Measurements from ENCODE around the gene LONRF2.

Gene LONRF2

DNA sequence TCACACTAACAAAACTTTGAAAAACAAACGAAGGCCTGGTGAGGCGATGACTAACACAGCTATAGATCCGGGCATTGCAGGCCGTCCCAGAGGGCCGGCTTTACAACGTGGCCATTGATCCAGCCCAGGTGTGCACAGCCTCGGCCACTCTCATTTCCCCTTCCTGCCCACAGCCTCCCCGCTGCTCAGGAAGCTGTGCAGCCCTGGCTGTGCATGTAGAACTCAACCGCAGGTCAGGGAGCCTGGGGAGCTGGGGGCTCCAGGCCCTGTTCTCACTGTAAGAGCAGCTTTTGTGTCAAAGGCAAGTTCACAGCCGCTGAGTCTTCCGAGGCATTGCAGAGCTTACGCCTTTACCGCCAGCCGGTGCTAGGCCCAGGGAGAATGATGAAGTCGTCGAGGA is 87.2 kb downstream of the LONRF2 start:
- Histone ChIP-seq H3K79me2 (ENCODE audit: control insufficient read depth, low read length) (no peaks in the 10 kb centered on the region), H3K9me3 (ENCODE audit: control insufficient read depth, insufficient read depth, low read length) (no peaks in the 10 kb centered on the region), H3K27ac (ENCODE audit: low read depth, low read length) (peak overlapping the region; percentile 79), H4K20me1 (ENCODE audit: control insufficient read depth, insufficient read depth, low read depth, low read length) (no peaks in the 10 kb centered on the region), H3K4me3 (ENCODE audit: low read length) (peak overlapping the region; percentile 50), H3K36me3 (ENCODE audit: control insufficient read depth, low read length) (no peaks in the 10 kb centered on the region), H3K9me2 (replicated peaks; ENCODE audit: control insufficient read depth, low read length) (no peaks in the 10 kb centered on the region), H3F3A (ENCODE audit: control insufficient read depth, insufficient read depth) (peaks cover 7% of the 10 kb centered on the region; the same call in 1 of the 2 replicates), H3K4me1 (ENCODE audit: control insufficient read depth, low read length) (peaks cover 58% of the 10 kb centered on the region), H3K4me2 (ENCODE audit: low read length) (peak overlapping the region; percentile 69), H3K27me3 (ENCODE audit: control insufficient read depth, low read length) (no peaks in the 10 kb centered on the region)
- TF ChIP-seq, protein P1, sequence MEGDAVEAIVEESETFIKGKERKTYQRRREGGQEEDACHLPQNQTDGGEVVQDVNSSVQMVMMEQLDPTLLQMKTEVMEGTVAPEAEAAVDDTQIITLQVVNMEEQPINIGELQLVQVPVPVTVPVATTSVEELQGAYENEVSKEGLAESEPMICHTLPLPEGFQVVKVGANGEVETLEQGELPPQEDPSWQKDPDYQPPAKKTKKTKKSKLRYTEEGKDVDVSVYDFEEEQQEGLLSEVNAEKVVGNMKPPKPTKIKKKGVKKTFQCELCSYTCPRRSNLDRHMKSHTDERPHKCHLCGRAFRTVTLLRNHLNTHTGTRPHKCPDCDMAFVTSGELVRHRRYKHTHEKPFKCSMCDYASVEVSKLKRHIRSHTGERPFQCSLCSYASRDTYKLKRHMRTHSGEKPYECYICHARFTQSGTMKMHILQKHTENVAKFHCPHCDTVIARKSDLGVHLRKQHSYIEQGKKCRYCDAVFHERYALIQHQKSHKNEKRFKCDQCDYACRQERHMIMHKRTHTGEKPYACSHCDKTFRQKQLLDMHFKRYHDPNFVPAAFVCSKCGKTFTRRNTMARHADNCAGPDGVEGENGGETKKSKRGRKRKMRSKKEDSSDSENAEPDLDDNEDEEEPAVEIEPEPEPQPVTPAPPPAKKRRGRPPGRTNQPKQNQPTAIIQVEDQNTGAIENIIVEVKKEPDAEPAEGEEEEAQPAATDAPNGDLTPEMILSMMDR (IDR thresholded peaks at IDR 0.05; ENCODE audit: low read depth, low read length, poor library complexity, severe bottlenecking) = no peak
- TF ChIP-seq EZH2phosphoT487 (IDR thresholded peaks at IDR 0.05; ENCODE audit: borderline replicate concordance, low read length) = no peak

DNA sequence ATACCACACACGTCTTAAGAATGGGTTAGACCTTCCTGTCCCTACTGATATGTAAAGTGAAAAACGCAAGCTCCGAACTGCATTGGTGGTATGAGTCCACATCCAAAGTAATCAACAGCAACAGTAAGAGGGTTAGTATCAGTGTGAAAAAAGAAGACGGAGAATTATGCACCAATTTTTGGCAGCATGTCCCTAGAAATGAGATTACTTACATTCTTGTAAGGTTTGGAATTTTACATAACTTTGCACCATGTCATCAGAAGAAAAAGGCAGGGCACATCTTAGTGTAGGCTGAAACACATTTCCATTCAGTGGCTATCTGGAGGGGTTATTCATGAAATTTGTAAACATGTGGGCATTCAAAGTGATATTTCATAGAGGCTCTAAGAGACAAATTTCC is 88.2 kb downstream of the LONRF2 start:
- Histone ChIP-seq H3K36me3 (ENCODE audit: control insufficient read depth, low read length) (no peaks in the 10 kb centered on the region), H3K4me2 (ENCODE audit: low read length) (peak overlapping the region; percentile 69), H3K4me3 (ENCODE audit: low read length) (peak overlapping the region; percentile 50; the same call in 1 of the 2 replicates), H3K4me1 (ENCODE audit: control insufficient read depth, low read length) (peaks cover 58% of the 10 kb centered on the region), H3K27ac (ENCODE audit: low read depth, low read length) (peak overlapping the region; percentile 79), H3F3A (ENCODE audit: control insufficient read depth, insufficient read depth) (peaks cover 7% of the 10 kb centered on the region; the same call in 1 of the 2 replicates), H3K27me3 (ENCODE audit: control insufficient read depth, low read length) (no peaks in the 10 kb centered on the region), H3K79me2 (ENCODE audit: control insufficient read depth, low read length) (no peaks in the 10 kb centered on the region), H3K9me3 (ENCODE audit: control insufficient read depth, insufficient read depth, low read length) (no peaks in the 10 kb centered on the region), H4K20me1 (ENCODE audit: control insufficient read depth, insufficient read depth, low read depth, low read length) (no peaks in the 10 kb centered on the region), H3K9me2 (replicated peaks; ENCODE audit: control insufficient read depth, low read length) (no peaks in the 10 kb centered on the region)
- TF ChIP-seq EZH2phosphoT487 (IDR thresholded peaks at IDR 0.05; ENCODE audit: borderline replicate concordance, low read length) = no peak
- TF ChIP-seq, protein P1 (IDR thresholded peaks at IDR 0.05; ENCODE audit: low read depth, low read length, poor library complexity, severe bottlenecking) = no peak

DNA sequence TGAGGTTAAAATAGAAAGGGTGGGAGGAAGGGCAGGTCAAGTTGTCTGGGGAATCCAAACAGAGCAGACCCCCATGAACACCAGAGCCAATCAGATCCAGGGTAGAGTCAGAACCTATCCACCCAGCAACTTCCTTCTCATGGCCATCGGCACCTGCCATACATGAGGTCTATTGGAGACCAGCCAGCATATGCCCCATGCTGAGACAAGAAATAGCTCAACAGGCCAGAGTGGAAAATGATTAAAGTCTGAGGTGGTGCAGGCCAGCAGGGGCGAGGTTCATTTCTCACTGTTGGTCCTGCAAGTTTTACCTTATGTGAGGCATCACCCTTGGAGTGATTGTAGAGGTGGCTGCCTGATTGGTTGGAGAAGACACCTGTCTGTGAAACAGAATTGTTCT is 89.2 kb downstream of the LONRF2 start:
- H3K36me3 ChIP-seq (ENCODE audit: control insufficient read depth, low read length) = no peaks in the 10 kb centered on the region
- H3K4me1 ChIP-seq (ENCODE audit: control insufficient read depth, low read length) = peaks cover 56% of the 10 kb centered on the region
- no peaks in the 10 kb centered on the region for H3K79me2 ChIP-seq (ENCODE audit: control insufficient read depth, low read length)
- TF ChIP-seq, protein P1 (IDR thresholded peaks at IDR 0.05; ENCODE audit: low read depth, low read length, poor library complexity, severe bottlenecking) = no peak
- TF ChIP-seq EZH2phosphoT487 (IDR thresholded peaks at IDR 0.05; ENCODE audit: borderline replicate concordance, low read length) = no peak
- H3K9me2 ChIP-seq (replicated peaks; ENCODE audit: control insufficient read depth, low read length) = no peaks in the 10 kb centered on the region
- no peaks in the 10 kb centered on the region for H3K27me3 ChIP-seq (ENCODE audit: control insufficient read depth, low read length)
- H3K27ac ChIP-seq (ENCODE audit: low read depth, low read length) = no peak overlapping the region
- no peak overlapping the region for H3K4me2 ChIP-seq (ENCODE audit: low read length)
- H3F3A ChIP-seq (ENCODE audit: control insufficient read depth, insufficient read depth) = peaks cover 7% of the 10 kb centered on the region; the same call in 1 of the 2 replicates
- H3K9me3 ChIP-seq (ENCODE audit: control insufficient read depth, insufficient read depth, low read length) = no peaks in the 10 kb centered on the region
- no peaks in the 10 kb centered on the region for H4K20me1 ChIP-seq (ENCODE audit: control insufficient read depth, insufficient read depth, low read depth, low read length)
- no peak overlapping the region for H3K4me3 ChIP-seq (ENCODE audit: low read length)

Measured in DOHH2 (cell line).